HepG2 (cell line): ENCODE measurements around the gene POLR1C. TPM values are rescaled to one million over a fixed set of nuclear protein-coding genes. Genes with fewer than 3 reads are reported as not detected.

Experiments
- ASH2L ChIP-seq: fragments of 300-600, 200-600 bp; sonication (generic); IDR thresholded peaks from 2 replicates; pipeline ENCODE4 v1.7.0; 2017; ENCODE audit warnings: low read depth, mild to moderate bottlenecking, moderate library complexity, mixed read lengths, low read length; ENCODE audit not compliant: insufficient read length
- CENPX ChIP-seq: sonication (generic); formaldehyde crosslinking; IDR thresholded peaks from 2 replicates; pipeline ENCODE4 v1.9.0; 2021; ENCODE audit warnings: mild to moderate bottlenecking, missing genetic modification reagents, moderate library complexity
- FLYWCH1 ChIP-seq: sonication (generic); formaldehyde crosslinking; IDR thresholded peaks from 2 replicates; pipeline ENCODE4 v1.8.1; 2023; ENCODE audit warnings: mild to moderate bottlenecking, missing genetic modification reagents
- GATAD1 ChIP-seq: IDR thresholded peaks from 2 replicates; pipeline ENCODE4 v1.6.1; 2016; ENCODE audit warnings: missing genetic modification reagents, missing compliant biosample characterization
- MEIS1 ChIP-seq: sonication (generic); formaldehyde crosslinking; IDR thresholded peaks from 2 replicates; pipeline ENCODE4 v1.9.0; 2021; ENCODE audit warnings: mild to moderate bottlenecking, missing genetic modification reagents, moderate library complexity, borderline replicate concordance
- MIER3 ChIP-seq: IDR thresholded peaks from 2 replicates; pipeline ENCODE4 v1.6.1; 2016; ENCODE audit warnings: missing compliant biosample characterization, borderline replicate concordance
- NCOA5 ChIP-seq: sonication (generic); formaldehyde crosslinking; IDR thresholded peaks from 2 replicates; pipeline ENCODE4 v1.4.0; 2020; ENCODE audit warnings: missing genetic modification reagents
- NR2F6 ChIP-seq, 2 experiments: IDR thresholded peaks; 2 replicates each; pipeline ENCODE4 v1.6.1; 2016; ENCODE audit warnings: antibody characterized with exemption in 1 of 2, mild to moderate bottlenecking in 1 of 2
- PHF20 ChIP-seq: sonication (generic); formaldehyde crosslinking; IDR thresholded peaks from 2 replicates; pipeline ENCODE4 v1.5.0; 2020; ENCODE audit warnings: mild to moderate bottlenecking, missing genetic modification reagents
- PLSCR1 ChIP-seq: sonication (generic); formaldehyde crosslinking; IDR thresholded peaks from 2 replicates; pipeline ENCODE4 v1.5.0; 2020; ENCODE audit warnings: missing genetic modification reagents, mild to moderate bottlenecking, borderline replicate concordance
- RBM22 ChIP-seq: fragments of 200-400 bp; formaldehyde crosslinking; optimal IDR thresholded peaks from 2 replicates; pipeline ENCODE3; 2017; ENCODE audit warnings: mild to moderate bottlenecking, low read length, moderate library complexity
- RXRA ChIP-seq: sonication (generic); formaldehyde crosslinking; IDR thresholded peaks from 2 replicates; pipeline ENCODE4 v1.5.1; 2020; ENCODE audit warnings: missing genetic modification reagents
- SP5 ChIP-seq: IDR thresholded peaks from 2 replicates; pipeline ENCODE4 v1.6.1; 2016; ENCODE audit warnings: low read depth, borderline replicate concordance
- SRSF1 ChIP-seq: fragments of 200-400 bp; formaldehyde crosslinking; optimal IDR thresholded peaks from 2 replicates; pipeline ENCODE3; 2017; ENCODE audit warnings: mild to moderate bottlenecking, low read depth, low read length, moderate library complexity
- SYNCRIP ChIP-seq: fragments of 200-400 bp; formaldehyde crosslinking; IDR thresholded peaks from 2 replicates; pipeline ENCODE4 v1.6.1; 2018; ENCODE audit warnings: mild to moderate bottlenecking, low read depth, low read length; ENCODE audit not compliant: insufficient read depth
- ZBTB20 ChIP-seq: sonication (generic); formaldehyde crosslinking; IDR thresholded peaks from 2 replicates; pipeline ENCODE4 v1.8.1; 2023; ENCODE audit warnings: missing genetic modification reagents, low read depth, mild to moderate bottlenecking, borderline replicate concordance
- ZFY ChIP-seq: sonication (generic); formaldehyde crosslinking; IDR thresholded peaks from 2 replicates; pipeline ENCODE4 v1.4.0; 2020; ENCODE audit warnings: missing genetic modification reagents
- ZHX1 ChIP-seq: sonication (generic); formaldehyde crosslinking; IDR thresholded peaks from 2 replicates; pipeline ENCODE4 v1.8.1; 2022; ENCODE audit warnings: low read depth, mild to moderate bottlenecking, missing genetic modification reagents
- ZNF225 ChIP-seq: sonication (generic); formaldehyde crosslinking; IDR thresholded peaks from 2 replicates; pipeline ENCODE4 v1.4.0; 2020; ENCODE audit warnings: mild to moderate bottlenecking, missing genetic modification reagents
- ZNF446 ChIP-seq: sonication (generic); formaldehyde crosslinking; IDR thresholded peaks from 2 replicates; pipeline ENCODE4 v1.5.0; 2020; ENCODE audit warnings: mild to moderate bottlenecking, missing genetic modification reagents
- ZNF670 ChIP-seq: sonication (generic); formaldehyde crosslinking; IDR thresholded peaks from 2 replicates; pipeline ENCODE4 v1.8.0; 2022; ENCODE audit warnings: mild to moderate bottlenecking, missing genetic modification reagents, borderline replicate concordance
- polyA plus RNA-seq, 8 experiments: library from polyadenylated mRNA; depleted of rRNA in 3 of 8; stranded (reverse) in 7 of 8; unstranded in 1 of 8; fragments of >200 nt; fragmentation: Illumina TruSeq in 4 of 8; extraction: Trizol in 4 of 8; gene quantifications; 2 replicates each; pipeline versions ENCODE4 v1.2.1 to v1.2.3, GENCODE V29; 2011 to 2016; ENCODE audit warnings: low read depth in 4 of 8, missing spikeins in 1 of 8, mixed read lengths in 1 of 8; ENCODE audit not compliant: insufficient read depth in 1 of 8
- total RNA-seq, 5 experiments: library from RNA; depleted of rRNA; stranded (reverse); fragments of >200 nt; fragmentation: Illumina TruSeq; extraction: Trizol; gene quantifications; 2 replicates each; pipeline ENCODE4 v1.2.3, GENCODE V29; 2016; ENCODE audit warnings: low read depth in 1 of 5
- TF ChIP-seq, protein P1 (sequence below): IDR thresholded peaks from 2 replicates; pipeline ENCODE4 v1.6.1; 2016
- TF ChIP-seq, protein P2 (sequence below): IDR thresholded peaks from 2 replicates; pipeline ENCODE4 v1.6.1; 2016; ENCODE audit warnings: control low read depth
- TF ChIP-seq, protein P3 (sequence below): sonication (generic); formaldehyde crosslinking; IDR thresholded peaks from 2 replicates; pipeline ENCODE4 v1.4.0; 2020; ENCODE audit warnings: missing genetic modification reagents

POLR1C gene
- total and polyA plus RNA-seq, 2 of the 13 experiments (the other 11 are each of a cell fraction or from before 2014, with no cell fraction given), result 62.6 to 72.2 TPM

GRCh38 chr6:43490523-43490939, 26.4 kb upstream of the POLR1C start (continued):
- TF ChIP-seq RXRA (CRISPR knock-in tag), result peak; percentile 65; the same call in 1 of the 2 replicates
- no peak for TF ChIP-seq NCOA5 (CRISPR knock-in tag)
- peak; percentile 77 for TF ChIP-seq NR2F6 (IDR thresholded peaks at IDR 0.05)
- peak; percentile 87 for TF ChIP-seq NR2F6 (CRISPR knock-in tag; IDR thresholded peaks at IDR 0.05)
- no peak for TF ChIP-seq PLSCR1 (CRISPR knock-in tag)
- TF ChIP-seq SRSF1, result peak; percentile 87
- peak; percentile 57; the same call in 1 of the 2 replicates for TF ChIP-seq SP5 (CRISPR knock-in tag)
- 0 out of 2 replicates have a peak, but pooled peaks have one; percentile 47 for TF ChIP-seq ZHX1 (CRISPR knock-in tag)
- TF ChIP-seq, protein P1, sequence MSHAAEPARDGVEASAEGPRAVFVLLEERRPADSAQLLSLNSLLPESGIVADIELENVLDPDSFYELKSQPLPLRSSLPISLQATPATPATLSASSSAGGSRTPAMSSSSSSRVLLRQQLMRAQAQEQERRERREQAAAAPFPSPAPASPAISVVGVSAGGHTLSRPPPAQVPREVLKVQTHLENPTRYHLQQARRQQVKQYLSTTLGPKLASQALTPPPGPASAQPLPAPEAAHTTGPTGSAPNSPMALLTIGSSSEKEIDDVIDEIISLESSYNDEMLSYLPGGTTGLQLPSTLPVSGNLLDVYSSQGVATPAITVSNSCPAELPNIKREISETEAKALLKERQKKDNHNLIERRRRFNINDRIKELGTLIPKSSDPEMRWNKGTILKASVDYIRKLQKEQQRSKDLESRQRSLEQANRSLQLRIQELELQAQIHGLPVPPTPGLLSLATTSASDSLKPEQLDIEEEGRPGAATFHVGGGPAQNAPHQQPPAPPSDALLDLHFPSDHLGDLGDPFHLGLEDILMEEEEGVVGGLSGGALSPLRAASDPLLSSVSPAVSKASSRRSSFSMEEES (CRISPR knock-in tag), result peak; percentile 68; the same call in 1 of the 2 replicates
- TF ChIP-seq ZNF225, result no peak
- TF ChIP-seq ASH2L, result no peak
- TF ChIP-seq CENPX, result no peak
- TF ChIP-seq, protein P2, sequence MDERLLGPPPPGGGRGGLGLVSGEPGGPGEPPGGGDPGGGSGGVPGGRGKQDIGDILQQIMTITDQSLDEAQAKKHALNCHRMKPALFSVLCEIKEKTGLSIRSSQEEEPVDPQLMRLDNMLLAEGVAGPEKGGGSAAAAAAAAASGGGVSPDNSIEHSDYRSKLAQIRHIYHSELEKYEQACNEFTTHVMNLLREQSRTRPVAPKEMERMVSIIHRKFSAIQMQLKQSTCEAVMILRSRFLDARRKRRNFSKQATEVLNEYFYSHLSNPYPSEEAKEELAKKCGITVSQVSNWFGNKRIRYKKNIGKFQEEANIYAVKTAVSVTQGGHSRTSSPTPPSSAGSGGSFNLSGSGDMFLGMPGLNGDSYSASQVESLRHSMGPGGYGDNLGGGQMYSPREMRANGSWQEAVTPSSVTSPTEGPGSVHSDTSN (CRISPR knock-in tag), result peak; percentile 64; the same call in 1 of the 2 replicates
- no peak for TF ChIP-seq SYNCRIP
- peak; percentile 58; the same call in 1 of the 2 replicates for TF ChIP-seq FLYWCH1
- no peak for TF ChIP-seq ZFY (CRISPR knock-in tag)
- TF ChIP-seq PHF20, result no peak
- no peak; the same call in 1 of the 2 replicates for TF ChIP-seq MEIS1 (CRISPR knock-in tag)
- no peak for TF ChIP-seq RBM22
- TF ChIP-seq, protein P3, sequence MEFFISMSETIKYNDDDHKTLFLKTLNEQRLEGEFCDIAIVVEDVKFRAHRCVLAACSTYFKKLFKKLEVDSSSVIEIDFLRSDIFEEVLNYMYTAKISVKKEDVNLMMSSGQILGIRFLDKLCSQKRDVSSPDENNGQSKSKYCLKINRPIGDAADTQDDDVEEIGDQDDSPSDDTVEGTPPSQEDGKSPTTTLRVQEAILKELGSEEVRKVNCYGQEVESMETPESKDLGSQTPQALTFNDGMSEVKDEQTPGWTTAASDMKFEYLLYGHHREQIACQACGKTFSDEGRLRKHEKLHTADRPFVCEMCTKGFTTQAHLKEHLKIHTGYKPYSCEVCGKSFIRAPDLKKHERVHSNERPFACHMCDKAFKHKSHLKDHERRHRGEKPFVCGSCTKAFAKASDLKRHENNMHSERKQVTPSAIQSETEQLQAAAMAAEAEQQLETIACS (CRISPR knock-in tag), result no peak
- TF ChIP-seq MIER3 (CRISPR knock-in tag), result peak; percentile 69; the same call in 1 of the 2 replicates
- no peak for TF ChIP-seq ZBTB20 (CRISPR knock-in tag)
- no peak for TF ChIP-seq ZNF670
- no peak for TF ChIP-seq ZNF446 (CRISPR knock-in tag)
- no peak for TF ChIP-seq GATAD1 (CRISPR knock-in tag)
